OCI-LY1 (cell line): ENCODE data around the gene UST.

ENCODE experiments used
- CTCF ChIP-seq: fragments of 200-600 bp; sonication (generic), shearing (Covaris generic); IDR thresholded peaks from 2 replicates; pipeline ENCODE4 v1.5.1; 2017; ENCODE audit warnings: mild to moderate bottlenecking, antibody characterized with exemption, low read length, moderate library complexity, mixed read lengths
- EZH2 ChIP-seq: fragments of 200-600 bp; sonication (generic), shearing (Covaris generic); IDR thresholded peaks from 2 replicates; pipeline ENCODE4 v1.8.0; 2017; ENCODE audit warnings: borderline replicate concordance, mixed run types, mild to moderate bottlenecking, antibody characterized with exemption, low read length, moderate library complexity, mixed read lengths

GRCh38 chr6:149057464-149057840 lies 310.6 kb downstream of the UST start:
- no peak for TF ChIP-seq CTCF
- TF ChIP-seq EZH2: no peak
